HG02943 (cell line): ENCODE data around the gene LCN2.
"Not testable (repeated sequence)": the region's sequence is repeated elsewhere in the genome, so short reads cannot be mapped to it uniquely, and the experiment has no call there.

Experiments
- ATAC-seq: cut with Tn5 transposase; IDR thresholded peaks from one replicate; pipeline ENCODE4 v1.9.1; 2021; ENCODE audit warnings: mild to moderate bottlenecking, low read depth, moderate library complexity; ENCODE audit not compliant: unreplicated experiment

The LCN2 gene

GRCh38 chr9:128163523-128164306 is 14.5 kb downstream of the LCN2 start:
- ATAC-seq, result no peak

GRCh38 chr9:128164307-128164885 is 15.1 kb downstream of the LCN2 start:
- no peak for ATAC-seq

- no peak for ATAC-seq
Measured at GRCh38 chr9:128166169-128166568, 16.9 kb downstream of the LCN2 start.

GRCh38 chr9:128167209-128167608 is 18.0 kb downstream of the LCN2 start:
- no peak for ATAC-seq

GRCh38 chr9:128168731-128169308 is 19.6 kb downstream of the LCN2 start:
- ATAC-seq, result no peak

GRCh38 chr9:128169492-128169891 is 20.2 kb downstream of the LCN2 start:
- no peak for ATAC-seq

- no peak for ATAC-seq
Measured at GRCh38 chr9:128169925-128170324, 20.7 kb downstream of the LCN2 start.

GRCh38 chr9:128174062-128174461 is 24.8 kb downstream of the LCN2 start:
- ATAC-seq, result no peak

GRCh38 chr9:128175102-128175563 is 25.9 kb downstream of the LCN2 start:
- no peak for ATAC-seq

- ATAC-seq, result no peak
Measured at GRCh38 chr9:128175726-128176125, 26.5 kb downstream of the LCN2 start.

GRCh38 chr9:128178806-128179431 is 29.7 kb downstream of the LCN2 start:
- ATAC-seq, result no peak

- ATAC-seq, result no peak
Measured at GRCh38 chr9:128180001-128180400, 30.7 kb downstream of the LCN2 start.

- ATAC-seq, result no peak
Measured at GRCh38 chr9:128180447-128180846, 31.2 kb downstream of the LCN2 start.

GRCh38 chr9:128181480-128181879 is 32.2 kb downstream of the LCN2 start:
- not testable (repeated sequence) for ATAC-seq

GRCh38 chr9:128182893-128183588 is 33.8 kb downstream of the LCN2 start:
- ATAC-seq, result no peak

- ATAC-seq, result no peak
Measured at GRCh38 chr9:128185979-128186965, 37.0 kb downstream of the LCN2 start.

GRCh38 chr9:128187361-128187760 is 38.1 kb downstream of the LCN2 start:
- ATAC-seq, result no peak

GRCh38 chr9:128188209-128188608 is 39.0 kb downstream of the LCN2 start:
- ATAC-seq, result no peak

- ATAC-seq, result no peak
Measured at GRCh38 chr9:128190013-128190412, 40.8 kb downstream of the LCN2 start.
